ENCODE data around the gene OR56A3. TPM values are rescaled to one million over a fixed set of nuclear protein-coding genes. Genes with fewer than 3 reads are reported as not detected.

The OR56A3 gene
- total and polyA plus RNA-seq, 2 of the 4 experiments (the other 2 are of a cell fraction), result not detected

- ChIA-PET CTCF (no interaction called here), POLR2A (ENCODE audit: unreplicated experiment) (no interaction called here)
- Histone ChIP-seq H3K56ac (ENCODE audit: extremely low read depth, insufficient read depth, low read length) (no peak overlapping the region), H2AK5ac (ENCODE audit: low read depth, low read length) (no peak overlapping the region), H2BK120ac (ENCODE audit: low read depth, low read length) (no peak overlapping the region), H3K36me3 (ENCODE audit: control insufficient read depth, insufficient read depth, low read length) (no peaks in the 10 kb centered on the region), H4K20me1 (ENCODE audit: insufficient read depth, low read length) (no peaks in the 10 kb centered on the region), H3K4me1 (ENCODE audit: control insufficient read depth, insufficient read depth, low read length) (no peaks in the 10 kb centered on the region), H3K4ac (ENCODE audit: low read depth, low read length) (no peak overlapping the region), H3K4me2 (ENCODE audit: low read depth, low read length) (no peak overlapping the region), H3K18ac (ENCODE audit: low read depth, low read length) (no peak overlapping the region), H3K9me3 (ENCODE audit: control insufficient read depth, insufficient read depth, low read length) (peaks cover 11% of the 10 kb centered on the region), H3K14ac (replicated peaks; ENCODE audit: low read depth, low read length) (no peak overlapping the region), H2BK20ac (ENCODE audit: low read depth, low read length) (no peak overlapping the region), H3K23ac (ENCODE audit: low read depth, low read length) (no peak overlapping the region), H3K79me1 (ENCODE audit: low read depth in 1 of 2, low read length in 2 of 2) (no peaks in the 10 kb centered on the region), H3K4me3 (ENCODE audit: insufficient read depth, low read depth, low read length) (no peak overlapping the region), H3K27ac (ENCODE audit: insufficient read depth, low read length) (no peak overlapping the region), H2BK5ac (ENCODE audit: low read depth, low read length, poor library complexity, severe bottlenecking) (no peak overlapping the region), H4K91ac (ENCODE audit: insufficient read depth, low read depth, low read length) (no peak overlapping the region), H2AFZ (replicated peaks; ENCODE audit: low read length, poor library complexity) (no peak overlapping the region), H4K8ac (ENCODE audit: low read depth in 2 of 2, low read length in 2 of 2) (no peak overlapping the region), H3K27me3 (ENCODE audit: control insufficient read depth, insufficient read depth, low read length) (no peaks in the 10 kb centered on the region), H2AK9ac (replicated peaks; ENCODE audit: low read depth, low read length, poor library complexity) (no peak overlapping the region), H3K9ac (ENCODE audit: low read depth, low read length) (no peak overlapping the region), H2BK15ac (ENCODE audit: low read depth, low read length) (no peak overlapping the region), H4K5ac (ENCODE audit: low read depth, low read length) (no peak overlapping the region), H3K9me1 (ENCODE audit: insufficient read depth, low read length) (no peaks in the 10 kb centered on the region)
- BruUV-seq (replicated peaks), result no TSS peak
- intact Hi-C loops (cut with micrococcal nuclease), result no loop called here
- in situ Hi-C loops (cut with MboI; ENCODE audit: low sequenced_read_pairs), result no loop called here
- TF ChIP-seq NFE2L2 (IDR thresholded peaks at IDR 0.05; ENCODE audit: low read depth, low read length) (no peak), CHD1 (IDR thresholded peaks at IDR 0.05; ENCODE audit: low read depth, low read length) (no peak), POLR2A (IDR thresholded peaks at IDR 0.05; ENCODE audit: low read depth, low read length) (no peak), MAZ (IDR thresholded peaks at IDR 0.05; ENCODE audit: borderline replicate concordance, low read depth, low read length) (no peak), RFX5 (IDR thresholded peaks at IDR 0.05; ENCODE audit: low read depth, low read length) (no peak), RCOR1 (IDR thresholded peaks at IDR 0.05; ENCODE audit: insufficient replicate concordance, low read length) (no peak)
- dilution Hi-C loops (cut with HindIII; ENCODE audit: low sequenced_read_pairs, unreplicated experiment), result no loop called here
- no CpG with 5 or more reads among the region's 2 CpGs for WGBS, 2 experiments (ENCODE audit: extremely low coverage in 2 of 2, insufficient read length in 1 of 2)
- DNase-seq (no peak), ATAC-seq (ENCODE audit: low read depth) (no peak)
Observed at GRCh38 chr11:5922749-5923426, 19.2 kb upstream of the OR56A3 start.
